GM21825 (cell line): ENCODE results near the gene DCLRE1A.

Source experiments
- ATAC-seq: cut with Tn5 transposase; IDR thresholded peaks from one replicate; pipeline ENCODE4 v1.9.1; 2021; ENCODE audit warnings: mild to moderate bottlenecking, moderate library complexity; ENCODE audit not compliant: unreplicated experiment

Gene DCLRE1A

GRCh38 chr10:113854013-113854760 is at the start of gene DCLRE1A, which contains the start of gene NHLRC2:
TSS of gene DCLRE1A (minus strand) at chr10:113854082. CDS start at chr10:113853182, 900 bp downstream.
TSS of gene NHLRC2 (plus strand) at chr10:113854661. CDS start at chr10:113854873, 212 bp downstream.
- peak; percentile 42 for ATAC-seq

- ATAC-seq = no peak
These were observed 46.2 kb upstream of the DCLRE1A start for GRCh38 chr10:113899952-113900598.

GRCh38 chr10:113897693-113898618 is 44.1 kb upstream of the DCLRE1A start:
- no peak for ATAC-seq

- no peak for ATAC-seq
These were observed 41.1 kb upstream of the DCLRE1A start for GRCh38 chr10:113895018-113895417.

GRCh38 chr10:113894581-113894980 is 40.7 kb upstream of the DCLRE1A start:
- ATAC-seq = no peak

- no peak for ATAC-seq
These were observed 39.7 kb upstream of the DCLRE1A start for GRCh38 chr10:113893570-113893969.

- no peak for ATAC-seq
These were observed 37.6 kb upstream of the DCLRE1A start for GRCh38 chr10:113891476-113891875.

GRCh38 chr10:113890769-113891168 is 36.9 kb upstream of the DCLRE1A start:
- ATAC-seq = no peak

GRCh38 chr10:113889911-113890310 is 36.0 kb upstream of the DCLRE1A start:
- no peak for ATAC-seq

- ATAC-seq = no peak
These were observed 28.4 kb upstream of the DCLRE1A start for GRCh38 chr10:113882240-113882639.

GRCh38 chr10:113880236-113880635 is 26.4 kb upstream of the DCLRE1A start:
- ATAC-seq = no peak

GRCh38 chr10:113879691-113880090 is 25.8 kb upstream of the DCLRE1A start:
- peak; percentile 77 for ATAC-seq

GRCh38 chr10:113876461-113876860 is 22.6 kb upstream of the DCLRE1A start:
- ATAC-seq = no peak

GRCh38 chr10:113875212-113875611 is 21.3 kb upstream of the DCLRE1A start:
- no peak for ATAC-seq

- no peak for ATAC-seq
These were observed 18.5 kb upstream of the DCLRE1A start for GRCh38 chr10:113872139-113873030.

- no peak for ATAC-seq
These were observed 15.9 kb upstream of the DCLRE1A start for GRCh38 chr10:113869789-113870188.

- ATAC-seq = no peak
These were observed 14.0 kb upstream of the DCLRE1A start for GRCh38 chr10:113867904-113868303.

GRCh38 chr10:113866551-113867394 is 12.9 kb upstream of the DCLRE1A start:
- ATAC-seq = no peak

- no peak for ATAC-seq
These were observed 12.0 kb upstream of the DCLRE1A start for GRCh38 chr10:113865901-113866300.
